GM18520 (cell line): Measurements from ENCODE around the gene TIGD3.

Experiments used
- ATAC-seq: cut with Tn5 transposase; IDR thresholded peaks from one replicate; pipeline ENCODE4 v1.9.1; 2021; ENCODE audit not compliant: unreplicated experiment

Gene TIGD3

GRCh38 chr11:65404210-65404609 lies 49.7 kb downstream of the TIGD3 start:
- ATAC-seq = no peak

DNA sequence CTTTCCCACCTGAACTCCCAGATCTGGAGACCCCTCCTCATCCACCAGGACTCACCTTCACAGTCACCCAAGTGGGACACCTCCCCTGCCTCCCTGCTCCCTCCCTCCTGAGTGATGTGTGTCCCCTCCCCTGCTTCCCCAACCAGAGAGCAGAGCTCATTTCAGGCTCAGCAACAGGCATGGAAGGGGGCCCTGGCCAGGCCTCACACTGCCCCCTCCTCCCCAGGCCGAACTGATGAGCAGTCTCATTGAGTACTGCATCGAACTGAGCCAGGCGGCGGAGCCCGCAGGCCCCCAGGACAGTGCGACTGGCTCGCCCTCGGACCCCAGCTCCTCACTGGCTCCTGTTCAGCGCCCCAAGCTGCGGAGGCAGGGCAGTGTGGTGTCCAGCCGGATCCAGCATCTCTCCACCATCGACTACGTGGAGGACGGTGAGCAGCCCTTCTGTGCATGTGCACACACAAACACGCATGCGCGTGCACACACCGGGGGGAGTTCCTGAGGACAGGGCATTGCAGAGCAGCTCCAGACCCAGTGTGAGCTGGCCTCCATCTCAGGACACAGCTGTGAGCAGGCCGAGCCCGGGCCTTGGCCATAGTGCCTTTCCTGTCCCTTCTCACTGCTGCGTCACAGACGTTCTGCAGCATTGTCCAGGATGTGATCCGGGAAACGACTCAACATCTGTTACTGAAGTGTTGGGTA lies 50.2 kb downstream of the TIGD3 start:
- no peak for ATAC-seq
